ENCODE results near the gene SYNE2.

Gene SYNE2

DNA sequence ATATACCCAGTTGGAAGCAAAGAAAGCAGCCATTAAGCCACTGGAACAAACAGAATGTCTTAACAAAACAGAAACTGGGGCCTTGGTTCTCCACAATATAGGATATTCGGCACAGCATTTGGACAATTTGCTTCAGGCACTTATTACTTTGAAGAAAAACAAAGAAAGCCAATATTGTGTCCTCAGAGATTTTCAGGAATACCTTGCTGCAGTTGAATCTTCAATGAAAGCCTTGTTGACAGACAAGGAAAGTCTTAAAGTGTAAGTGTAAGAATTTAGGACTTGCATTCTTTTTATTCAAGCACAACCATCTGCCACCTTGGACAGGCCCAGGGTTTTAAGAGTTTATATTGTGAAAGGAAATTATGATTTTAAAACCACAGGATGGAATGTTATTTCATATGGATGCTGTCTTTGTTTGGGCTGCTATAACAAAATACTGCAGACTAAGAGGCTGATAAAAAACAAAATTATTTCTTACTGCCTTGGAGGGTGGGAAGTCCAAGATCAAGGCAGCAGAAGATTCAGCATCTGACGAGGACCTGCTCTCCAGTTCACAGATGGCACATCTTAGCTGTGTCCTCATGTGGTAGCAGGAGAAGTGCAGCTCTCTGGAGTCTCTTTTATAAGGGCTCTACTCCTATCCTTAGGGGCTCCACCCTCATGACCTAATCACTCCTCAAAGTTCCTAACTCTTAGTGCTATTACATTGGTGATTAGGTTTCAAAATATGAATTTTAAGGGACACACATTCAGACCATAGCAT lies 197.0 kb downstream of the SYNE2 start:
- Histone ChIP-seq H3K36me3 (ENCODE audit: control insufficient read depth, insufficient read depth, low read length) (no peaks in the 10 kb centered on the region), H3K9ac (ENCODE audit: low read depth, low read length) (no peak overlapping the region), H3K9me3 (ENCODE audit: control insufficient read depth, insufficient read depth, low read length) (no peaks in the 10 kb centered on the region), H3K4me3 (ENCODE audit: low read depth, low read length) (no peak overlapping the region), H3K4me1 (ENCODE audit: control insufficient read depth, insufficient read depth, low read length) (peaks cover 9% of the 10 kb centered on the region), H3K27me3 (ENCODE audit: control insufficient read depth, insufficient read depth, low read length) (no peaks in the 10 kb centered on the region)

DNA sequence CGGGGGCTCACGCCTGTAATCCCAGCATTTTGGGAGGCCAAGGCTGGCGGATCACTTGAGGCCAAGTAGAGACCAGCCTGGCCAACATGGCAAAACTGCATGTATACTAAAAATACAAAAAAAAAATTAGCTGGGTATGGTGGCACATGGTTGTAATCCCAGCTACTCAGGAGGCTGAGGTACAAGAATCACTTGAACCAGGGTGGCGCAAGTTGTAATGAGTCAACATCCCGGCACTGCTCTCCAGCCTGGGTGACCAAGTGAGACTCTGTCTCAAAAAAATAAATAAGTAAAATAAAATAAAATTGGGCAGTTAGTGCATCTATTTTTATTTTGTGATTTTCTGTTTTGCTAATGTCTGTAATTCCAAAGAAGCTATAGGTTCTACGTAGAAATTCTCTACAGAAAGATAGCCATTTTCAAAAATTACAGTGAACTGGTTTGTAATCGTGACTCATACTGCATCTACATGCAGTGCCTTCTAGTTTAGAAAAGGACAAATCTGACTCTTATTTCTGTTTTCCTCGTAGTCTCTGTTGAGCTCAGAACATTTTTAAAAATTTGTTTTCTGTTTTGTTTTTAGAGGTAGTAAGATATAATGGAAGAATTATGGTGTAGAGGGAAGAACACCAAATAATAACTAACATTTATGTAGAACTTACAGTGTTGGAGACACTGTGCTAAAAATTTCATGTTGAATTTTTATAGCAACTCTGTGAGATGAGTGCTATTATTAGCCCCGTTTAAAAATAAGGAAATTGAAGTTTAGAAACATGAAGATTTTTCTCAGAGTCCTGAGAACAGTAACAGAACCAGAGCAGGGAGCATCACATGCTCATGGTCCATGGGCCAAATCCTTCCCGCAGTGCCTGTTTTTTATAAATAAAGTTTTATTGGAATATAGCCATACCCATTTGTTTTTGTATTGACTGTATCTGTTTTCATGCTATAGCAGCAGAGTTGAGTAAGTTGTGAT lies 201.2 kb downstream of the SYNE2 start:
- H3K9ac ChIP-seq (ENCODE audit: low read depth, low read length) = no peak overlapping the region
- no peaks in the 10 kb centered on the region for H3K9me3 ChIP-seq (ENCODE audit: control insufficient read depth, insufficient read depth, low read length)
- no peaks in the 10 kb centered on the region for H3K27me3 ChIP-seq (ENCODE audit: control insufficient read depth, insufficient read depth, low read length)
- H3K4me1 ChIP-seq (ENCODE audit: control insufficient read depth, insufficient read depth, low read length) = peaks cover 9% of the 10 kb centered on the region
- H3K36me3 ChIP-seq (ENCODE audit: control insufficient read depth, insufficient read depth, low read length) = no peaks in the 10 kb centered on the region
- H3K4me3 ChIP-seq (ENCODE audit: low read depth, low read length) = no peak overlapping the region

DNA sequence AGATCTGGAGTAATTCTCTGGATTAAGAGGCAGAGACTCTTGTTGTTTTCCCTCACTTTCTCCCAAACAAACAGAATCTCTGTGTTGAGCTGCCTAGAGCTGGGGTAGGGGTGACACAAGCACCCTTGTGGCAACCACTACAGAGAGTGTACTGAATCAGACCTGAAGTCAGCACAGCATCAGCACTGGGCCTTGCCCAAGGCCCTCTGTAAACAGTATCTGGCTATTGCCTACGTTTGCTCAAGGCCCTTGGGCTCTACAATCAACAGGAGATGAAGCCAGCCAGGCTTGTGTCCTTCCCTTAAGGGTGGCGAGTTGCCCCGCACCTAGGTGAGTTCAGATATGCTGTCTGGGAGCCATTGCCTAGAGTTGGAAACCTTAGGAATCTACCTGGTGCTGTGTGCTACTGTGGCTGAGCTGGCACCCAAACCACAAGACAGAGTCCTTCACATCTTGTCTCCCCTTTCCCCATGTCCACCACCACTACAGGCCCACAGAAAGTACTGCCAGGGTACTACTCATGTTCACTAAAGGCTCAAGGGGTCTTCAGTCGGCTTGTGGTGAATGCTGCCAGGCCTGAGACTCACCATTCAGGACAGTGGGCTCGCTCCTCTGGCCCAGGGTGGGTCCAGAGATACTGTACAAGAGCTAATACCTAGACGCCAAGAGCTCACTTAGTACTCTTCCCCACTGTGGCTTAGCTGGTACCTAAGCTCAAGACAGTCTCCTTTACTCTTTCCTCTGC lies 206.8 kb downstream of the SYNE2 start:
- peaks cover 13% of the 10 kb centered on the region for H3K4me1 ChIP-seq (ENCODE audit: control insufficient read depth, insufficient read depth, low read length)
- H3K27me3 ChIP-seq (ENCODE audit: control insufficient read depth, insufficient read depth, low read length) = no peaks in the 10 kb centered on the region
- no peaks in the 10 kb centered on the region for H3K9me3 ChIP-seq (ENCODE audit: control insufficient read depth, insufficient read depth, low read length)
- H3K4me3 ChIP-seq (ENCODE audit: low read depth, low read length) = no peak overlapping the region
- no peak overlapping the region for H3K9ac ChIP-seq (ENCODE audit: low read depth, low read length)
- H3K36me3 ChIP-seq (ENCODE audit: control insufficient read depth, insufficient read depth, low read length) = no peaks in the 10 kb centered on the region

DNA sequence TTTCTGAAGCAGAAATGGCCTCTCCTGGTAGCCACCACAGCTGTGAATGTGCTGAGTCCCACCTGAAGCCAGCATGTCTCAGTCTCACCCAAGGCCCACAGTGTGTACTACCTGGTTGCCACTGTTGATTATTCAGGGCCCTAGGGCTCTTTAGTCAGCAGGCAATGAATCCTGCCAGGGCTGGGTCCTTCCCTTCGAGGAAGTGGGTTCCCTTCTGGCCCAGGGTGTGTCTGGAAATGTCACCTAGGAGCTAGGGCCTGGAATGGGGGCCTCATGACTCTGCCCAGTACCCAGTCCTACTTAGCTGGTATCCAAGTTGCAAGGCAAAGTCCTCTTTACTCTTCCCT lies 207.4 kb downstream of the SYNE2 start:
- Histone ChIP-seq H3K27me3 (ENCODE audit: control insufficient read depth, insufficient read depth, low read length) (no peaks in the 10 kb centered on the region), H3K9ac (ENCODE audit: low read depth, low read length) (no peak overlapping the region), H3K4me3 (ENCODE audit: low read depth, low read length) (no peak overlapping the region), H3K4me1 (ENCODE audit: control insufficient read depth, insufficient read depth, low read length) (peaks cover 13% of the 10 kb centered on the region), H3K9me3 (ENCODE audit: control insufficient read depth, insufficient read depth, low read length) (no peaks in the 10 kb centered on the region), H3K36me3 (ENCODE audit: control insufficient read depth, insufficient read depth, low read length) (no peaks in the 10 kb centered on the region)

DNA sequence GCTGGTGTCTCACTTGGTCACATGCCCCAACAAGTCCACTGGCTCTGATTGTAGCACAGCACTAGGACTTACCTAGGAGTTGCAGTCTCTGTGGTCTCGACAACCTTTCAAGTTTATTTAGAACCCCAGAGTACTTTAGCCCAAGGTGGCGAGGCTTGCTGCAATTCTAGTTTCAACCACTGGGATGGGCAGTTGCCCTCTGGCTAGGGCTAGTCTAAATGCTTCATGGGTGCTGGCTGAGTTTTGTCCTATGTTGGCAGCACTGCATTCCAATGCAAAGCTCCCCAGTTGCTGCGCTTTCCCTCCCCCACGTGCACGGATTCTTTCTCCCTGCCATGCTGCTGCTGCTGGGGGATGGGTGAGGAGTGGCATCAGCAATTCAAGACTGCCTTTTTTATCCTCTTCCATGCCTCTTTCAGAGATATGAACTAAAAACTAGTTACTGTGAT lies 207.9 kb downstream of the SYNE2 start:
- H3K9ac ChIP-seq (ENCODE audit: low read depth, low read length) = no peak overlapping the region
- no peaks in the 10 kb centered on the region for H3K9me3 ChIP-seq (ENCODE audit: control insufficient read depth, insufficient read depth, low read length)
- no peaks in the 10 kb centered on the region for H3K27me3 ChIP-seq (ENCODE audit: control insufficient read depth, insufficient read depth, low read length)
- no peak overlapping the region for H3K4me3 ChIP-seq (ENCODE audit: low read depth, low read length)
- peaks cover 13% of the 10 kb centered on the region for H3K4me1 ChIP-seq (ENCODE audit: control insufficient read depth, insufficient read depth, low read length)
- no peaks in the 10 kb centered on the region for H3K36me3 ChIP-seq (ENCODE audit: control insufficient read depth, insufficient read depth, low read length)

DNA sequence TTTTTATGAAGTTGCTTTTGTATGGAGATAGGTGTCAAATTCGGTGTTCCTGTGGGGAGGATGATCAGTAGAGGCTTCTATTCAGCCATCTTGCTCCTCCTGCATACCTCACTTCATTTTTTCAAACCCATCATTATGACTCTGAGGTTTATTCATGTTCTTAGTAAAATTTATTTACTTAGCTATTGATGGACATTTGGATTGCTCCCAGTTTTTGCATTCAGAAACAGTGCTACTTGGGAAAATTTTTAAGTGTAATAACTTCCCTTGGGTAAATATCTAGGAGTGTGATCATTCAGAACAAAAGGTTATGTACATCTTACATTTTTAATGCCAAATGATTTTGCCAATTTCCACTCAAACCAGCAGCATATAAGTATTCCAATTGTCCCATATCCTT lies 208.3 kb downstream of the SYNE2 start:
- Histone ChIP-seq H3K4me3 (ENCODE audit: low read depth, low read length) (no peak overlapping the region), H3K9ac (ENCODE audit: low read depth, low read length) (no peak overlapping the region), H3K36me3 (ENCODE audit: control insufficient read depth, insufficient read depth, low read length) (no peaks in the 10 kb centered on the region), H3K4me1 (ENCODE audit: control insufficient read depth, insufficient read depth, low read length) (peaks cover 13% of the 10 kb centered on the region), H3K27me3 (ENCODE audit: control insufficient read depth, insufficient read depth, low read length) (no peaks in the 10 kb centered on the region), H3K9me3 (ENCODE audit: control insufficient read depth, insufficient read depth, low read length) (no peaks in the 10 kb centered on the region)

DNA sequence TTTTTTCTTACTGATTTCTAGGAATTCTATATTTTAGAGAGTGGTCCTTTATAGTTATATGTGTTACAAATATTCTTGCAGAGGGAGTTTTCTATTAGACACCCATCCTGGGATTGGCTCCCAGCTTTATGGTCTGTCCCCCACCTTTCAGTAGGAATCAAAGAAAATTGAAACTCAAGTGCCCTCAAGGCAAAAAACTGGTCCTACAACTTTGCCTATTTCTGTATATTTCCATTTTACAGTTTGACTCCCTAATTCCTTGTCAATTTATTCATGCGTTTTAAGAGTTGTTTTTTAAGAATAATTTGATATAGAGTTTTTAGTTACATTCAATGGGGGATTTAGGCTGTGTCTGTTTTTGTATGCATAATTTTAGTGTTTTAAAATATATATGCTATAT lies 208.9 kb downstream of the SYNE2 start:
- peaks cover 13% of the 10 kb centered on the region for H3K4me1 ChIP-seq (ENCODE audit: control insufficient read depth, insufficient read depth, low read length)
- H3K9me3 ChIP-seq (ENCODE audit: control insufficient read depth, insufficient read depth, low read length) = no peaks in the 10 kb centered on the region
- H3K27me3 ChIP-seq (ENCODE audit: control insufficient read depth, insufficient read depth, low read length) = no peaks in the 10 kb centered on the region
- H3K36me3 ChIP-seq (ENCODE audit: control insufficient read depth, insufficient read depth, low read length) = no peaks in the 10 kb centered on the region
- H3K9ac ChIP-seq (ENCODE audit: low read depth, low read length) = no peak overlapping the region
- no peak overlapping the region for H3K4me3 ChIP-seq (ENCODE audit: low read depth, low read length)

DNA sequence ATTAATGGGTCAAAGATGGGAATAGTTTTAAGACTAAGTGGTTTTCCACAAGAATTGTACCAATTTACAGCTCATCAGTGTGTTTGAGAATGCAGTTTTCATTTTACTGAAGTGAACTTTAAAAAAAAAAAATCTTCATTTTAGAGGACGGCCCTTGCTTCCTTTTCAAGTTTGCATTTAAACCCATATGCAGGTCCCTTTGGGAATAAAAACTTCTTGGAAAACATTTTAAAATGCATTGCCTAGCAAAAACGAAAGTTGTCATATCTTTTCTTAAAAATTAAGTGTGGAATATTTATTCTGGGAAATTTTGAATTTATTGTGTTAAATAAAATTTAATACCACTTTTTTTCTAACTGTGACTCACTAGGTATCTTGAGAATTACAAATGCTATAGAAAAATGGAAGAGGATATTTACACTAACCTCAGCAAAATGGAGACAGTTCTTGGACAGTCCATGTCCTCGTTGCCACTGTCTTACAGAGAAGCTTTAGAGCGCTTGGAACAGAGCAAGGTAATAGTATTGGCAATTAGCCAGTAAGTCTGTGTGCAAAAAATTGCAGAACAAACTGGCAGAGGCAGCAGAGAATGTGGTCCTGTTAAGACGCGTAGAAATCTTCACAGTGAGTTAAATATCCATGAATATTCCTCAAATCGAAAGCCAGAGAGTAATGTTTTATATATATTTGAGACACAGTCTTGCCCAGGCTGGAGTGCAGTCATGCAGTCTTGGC lies 209.7 kb downstream of the SYNE2 start:
- no peaks in the 10 kb centered on the region for H3K36me3 ChIP-seq (ENCODE audit: control insufficient read depth, insufficient read depth, low read length)
- H3K9ac ChIP-seq (ENCODE audit: low read depth, low read length) = no peak overlapping the region
- peaks cover 13% of the 10 kb centered on the region for H3K4me1 ChIP-seq (ENCODE audit: control insufficient read depth, insufficient read depth, low read length)
- H3K9me3 ChIP-seq (ENCODE audit: control insufficient read depth, insufficient read depth, low read length) = no peaks in the 10 kb centered on the region
- no peak overlapping the region for H3K4me3 ChIP-seq (ENCODE audit: low read depth, low read length)
- no peaks in the 10 kb centered on the region for H3K27me3 ChIP-seq (ENCODE audit: control insufficient read depth, insufficient read depth, low read length)

DNA sequence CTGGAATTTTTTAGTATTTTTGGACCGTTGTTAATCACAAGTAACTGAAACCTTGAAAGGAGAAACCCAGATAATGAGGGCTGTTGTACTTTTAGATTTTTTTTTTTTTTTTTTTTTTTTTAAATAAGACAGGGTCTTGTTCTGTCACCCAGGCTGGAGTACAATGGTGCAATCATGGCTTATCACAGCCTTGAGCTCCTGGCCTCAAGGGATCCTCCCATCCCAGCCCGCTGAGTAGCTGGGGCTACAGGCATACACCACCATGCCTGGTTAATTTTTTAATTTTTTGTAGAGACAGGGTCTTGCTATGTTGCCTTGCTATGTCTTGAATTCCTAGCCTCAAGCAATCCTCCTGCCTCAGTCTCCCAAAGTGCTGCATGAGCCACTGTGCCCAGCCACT lies 211.6 kb downstream of the SYNE2 start:
- Histone ChIP-seq H3K9me3 (ENCODE audit: control insufficient read depth, insufficient read depth, low read length) (no peaks in the 10 kb centered on the region), H3K9ac (ENCODE audit: low read depth, low read length) (no peak overlapping the region), H3K27me3 (ENCODE audit: control insufficient read depth, insufficient read depth, low read length) (no peaks in the 10 kb centered on the region), H3K4me3 (ENCODE audit: low read depth, low read length) (no peak overlapping the region), H3K4me1 (ENCODE audit: control insufficient read depth, insufficient read depth, low read length) (peaks cover 13% of the 10 kb centered on the region), H3K36me3 (ENCODE audit: control insufficient read depth, insufficient read depth, low read length) (no peaks in the 10 kb centered on the region)

DNA sequence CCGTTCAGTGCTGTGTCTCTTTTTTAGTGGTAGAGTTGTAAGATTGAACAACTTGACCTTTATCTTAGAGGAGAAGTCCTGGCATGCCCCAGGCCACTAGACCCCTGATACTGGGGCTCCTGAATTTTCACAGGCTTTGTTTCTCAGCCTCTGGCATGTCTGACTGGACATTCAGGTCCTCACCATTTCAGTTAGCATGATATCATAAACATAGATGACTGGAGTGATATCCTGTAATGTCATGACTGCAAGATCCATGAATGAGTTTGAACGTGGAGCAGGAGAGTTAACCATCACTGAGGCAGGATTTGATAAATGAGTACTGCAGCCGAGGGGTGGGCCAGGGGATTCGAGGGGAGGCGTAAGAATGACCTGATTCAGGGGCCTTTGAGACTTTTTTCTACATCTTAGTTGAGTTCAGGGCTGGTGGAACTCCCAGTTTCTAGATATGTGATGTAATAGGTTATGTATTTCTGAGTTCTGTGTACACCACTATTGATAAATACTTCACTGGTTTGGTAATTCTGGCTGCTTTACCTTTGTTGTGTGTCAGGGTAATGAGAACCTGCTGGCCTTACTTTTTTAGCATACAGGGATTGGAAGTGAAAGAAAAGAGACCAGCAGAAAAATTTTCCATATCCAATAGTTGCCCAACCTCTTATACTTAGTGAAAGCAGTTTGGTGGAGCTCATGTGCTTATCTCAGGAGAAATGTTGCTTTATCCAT lies 217.0 kb downstream of the SYNE2 start:
- Histone ChIP-seq H3K4me1 (ENCODE audit: control insufficient read depth, insufficient read depth, low read length) (no peaks in the 10 kb centered on the region), H3K9me3 (ENCODE audit: control insufficient read depth, insufficient read depth, low read length) (no peaks in the 10 kb centered on the region), H3K27me3 (ENCODE audit: control insufficient read depth, insufficient read depth, low read length) (no peaks in the 10 kb centered on the region), H3K9ac (ENCODE audit: low read depth, low read length) (no peak overlapping the region), H3K36me3 (ENCODE audit: control insufficient read depth, insufficient read depth, low read length) (peaks cover 3% of the 10 kb centered on the region), H3K4me3 (ENCODE audit: low read depth, low read length) (no peak overlapping the region)
